Small intestine (tissue), 7 donors: ENCODE measurements around the gene TMEM132C. TPM values are rescaled to one million over a fixed set of nuclear protein-coding genes. Genes with fewer than 3 reads are reported as not detected.
A peak's percentile ranks its signal among the peaks of the same experiment; 100 is the strongest.

Experiments
- DNase-seq, 2 donors: peaks; one replicate each; pipeline versions ENCODE4 v3.0.0 to v3.0.0-alpha.2; 2013
- FAIRE-seq: peaks from 2 replicates; lab custom pipeline; 2012; peaks lifted over from hg19 to GRCh38; lab: Jason Lieb, UNC
- H3K27ac ChIP-seq, 3 donors: one replicate each; pipeline ENCODE4 v1.5.1; 2013; ENCODE audit warnings: low read length in 2 of 3, mild to moderate bottlenecking in 2 of 3, control low read depth in 1 of 3, inconsistent platforms in 1 of 3, low read depth in 1 of 3, moderate library complexity in 1 of 3
- H3K27me3 ChIP-seq, 3 donors: one replicate each; pipeline ENCODE4 v1.6.1; 2013; ENCODE audit warnings: low read length in 3 of 3, inconsistent platforms in 1 of 3; ENCODE audit not compliant: control insufficient read depth in 3 of 3, insufficient read depth in 3 of 3
- H3K36me3 ChIP-seq, 3 donors: one replicate each; pipeline ENCODE4 v1.6.1; 2013; ENCODE audit warnings: low read length in 3 of 3, inconsistent platforms in 1 of 3, low read depth in 1 of 3, mild to moderate bottlenecking in 1 of 3, moderate library complexity in 1 of 3; ENCODE audit not compliant: control insufficient read depth in 3 of 3, insufficient read depth in 2 of 3
- H3K4me1 ChIP-seq, 3 donors: one replicate each; pipeline ENCODE4 v1.6.1; 2013; ENCODE audit warnings: low read length in 2 of 3, inconsistent platforms in 1 of 3, low read depth in 1 of 3, mild to moderate bottlenecking in 1 of 3, moderate library complexity in 1 of 3; ENCODE audit not compliant: control insufficient read depth in 3 of 3, insufficient read depth in 2 of 3
- H3K4me3 ChIP-seq, 3 donors: one replicate each; pipeline ENCODE4 v1.5.1; 2013; ENCODE audit warnings: low read length in 3 of 3, control low read depth in 1 of 3, inconsistent platforms in 1 of 3, low read depth in 1 of 3, mild to moderate bottlenecking in 1 of 3, moderate library complexity in 1 of 3
- H3K9me3 ChIP-seq, 2 donors: one replicate each; pipeline ENCODE4 v1.6.1; 2013; ENCODE audit warnings: low read depth in 1 of 2, low read length in 1 of 2; ENCODE audit not compliant: control insufficient read depth in 2 of 2, insufficient read depth in 1 of 2
- WGBS, 3 donors: extraction: QIAGEN DNeasy Blood & Tissue Kit; methylation state at CpG; one replicate each; pipeline ENCODE4 v1.1.7; 2013; 5-methylcytosine and 5-hydroxymethylcytosine counted together
- polyA plus RNA-seq, 4 donors: library from polyadenylated mRNA; stranded (reverse) in 3 of 4; unstranded in 1 of 4; fragments of 200-250 nt in 3 of 4; fragments of 120-200 nt in 1 of 4; gene quantifications; one replicate each; pipeline versions ENCODE4 v1.2.1 to v1.2.3, GENCODE V29; 2013
- donor health status: healthy with polysubstance abuse.
- donor health status: control.
- donor health status: control.
- donor health status: Bipolar disorder and iron deficiency.
- donor health status: healthy.

TMEM132C gene
- polyA plus RNA-seq, 4 donors = 0.27 to 3.2 (median 0.27) TPM; not detected in 1

DNA sequence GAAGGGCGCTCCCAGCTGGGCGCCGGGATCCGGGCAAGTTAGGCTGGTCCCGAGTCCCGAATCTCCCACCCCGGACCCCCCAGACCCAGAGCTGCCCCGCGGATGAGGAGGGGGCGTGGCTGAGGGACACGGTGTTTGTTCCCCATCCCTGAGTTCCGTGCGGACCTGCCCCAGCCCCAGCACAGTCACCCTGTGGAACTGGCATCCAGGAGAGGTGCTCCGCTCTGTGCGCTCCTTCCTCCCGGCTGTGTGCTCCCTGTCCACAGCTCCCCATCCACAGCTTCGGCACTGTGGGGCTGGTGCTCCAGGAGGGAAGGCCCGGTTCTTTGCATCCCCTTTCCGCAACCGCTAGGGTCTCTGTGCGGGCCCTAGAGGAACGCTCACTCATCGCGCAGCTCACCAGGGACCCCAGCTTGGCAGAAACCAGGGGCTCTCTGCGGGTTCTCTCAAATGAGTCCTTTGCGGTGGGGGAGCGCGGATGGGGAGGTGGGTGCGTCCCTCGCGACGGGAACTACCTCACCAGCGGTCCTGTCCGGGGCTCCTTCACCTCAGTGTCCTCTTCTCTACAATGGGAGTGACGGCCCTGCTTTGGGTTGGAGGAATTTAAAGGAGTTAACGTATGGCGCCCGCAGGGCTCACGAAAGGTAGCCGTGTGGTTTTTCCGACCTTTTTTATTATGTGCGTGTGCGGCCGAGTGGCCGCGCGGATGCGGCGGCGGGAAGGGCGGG is 845 bp downstream of the TMEM132C start:
- H3K4me3 ChIP-seq = peak overlapping the region in 2 of 3 donors; percentile 19 to 34
- no peaks in the 10 kb centered on the region for H3K9me3 ChIP-seq
- H3K27ac ChIP-seq = no peak overlapping the region
- H3K36me3 ChIP-seq = no peaks in the 10 kb centered on the region
- no peaks in the 10 kb centered on the region for H3K4me1 ChIP-seq
- no peak for FAIRE-seq
- DNase-seq = no peak
- 4 to 14% (median 12%) methylated on average over 50 to 51 of the region's 51 CpGs for WGBS, 3 donors
- peaks cover 17 to 43% (median 17%) of the 10 kb centered on the region in 3 donors for H3K27me3 ChIP-seq

DNA sequence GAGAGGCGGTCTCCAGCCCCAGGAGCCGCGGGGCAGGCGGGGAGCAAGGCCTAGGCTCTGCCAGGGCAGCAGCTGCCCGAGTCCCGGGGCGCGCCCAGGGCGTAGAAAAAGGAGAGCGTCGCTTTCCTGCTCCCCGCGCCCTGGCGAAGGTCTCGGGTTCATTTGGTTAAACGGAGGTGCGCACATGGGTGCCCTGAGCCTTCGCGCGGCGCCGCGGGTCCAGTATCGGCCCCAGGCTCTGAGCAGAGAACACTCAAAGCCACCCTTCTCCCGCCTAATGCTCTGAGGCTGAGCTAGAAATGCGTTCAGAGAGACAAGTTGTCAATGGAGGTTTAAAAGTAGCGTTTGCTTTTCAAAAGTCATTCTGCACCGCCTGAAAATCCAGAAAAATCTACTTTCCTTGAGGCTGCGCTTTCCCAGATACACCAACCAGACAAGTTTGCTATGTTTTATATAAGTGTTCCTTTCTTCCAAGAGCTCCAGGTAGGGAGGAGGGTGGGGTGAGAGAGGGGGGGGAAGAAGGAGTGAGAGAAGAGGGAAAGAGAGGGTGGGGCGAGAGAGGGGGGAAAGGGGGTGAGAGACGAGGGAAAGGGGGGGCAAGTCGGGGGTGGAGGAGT is 1.5 kb downstream of the TMEM132C start:
- 4 to 7% (median 7%) methylated on average over 29 to 32 of the region's 32 CpGs for WGBS, 3 donors
- no peak for DNase-seq
- FAIRE-seq = no peak
- H3K4me1 ChIP-seq = no peaks in the 10 kb centered on the region
- peak overlapping the region in 1 of 3 donors; percentile 19 for H3K4me3 ChIP-seq
- H3K9me3 ChIP-seq = no peaks in the 10 kb centered on the region
- no peak overlapping the region for H3K27ac ChIP-seq
- H3K36me3 ChIP-seq = no peaks in the 10 kb centered on the region
- peaks cover 17 to 43% (median 17%) of the 10 kb centered on the region in 3 donors for H3K27me3 ChIP-seq

DNA sequence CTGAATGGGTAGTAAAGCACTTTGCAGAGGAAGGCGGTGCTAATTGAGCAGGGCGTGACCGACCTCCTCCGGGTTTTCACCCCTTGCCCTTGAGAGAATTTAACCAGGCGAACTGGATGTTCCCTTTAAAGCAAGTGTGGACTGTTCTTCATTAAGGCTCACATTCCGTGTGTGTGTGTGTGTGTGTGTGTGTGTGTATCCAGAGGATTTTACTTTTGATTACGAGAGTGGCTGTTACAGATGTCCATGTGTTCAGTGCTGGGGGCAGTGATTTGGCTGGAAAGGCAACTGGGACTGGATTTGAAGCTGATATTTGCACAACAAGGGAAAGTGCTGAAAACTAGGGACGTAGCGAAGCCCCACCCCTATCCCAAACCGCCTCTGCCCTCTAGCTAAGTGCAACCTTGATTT is 2.2 kb downstream of the TMEM132C start:
- H3K36me3 ChIP-seq = no peaks in the 10 kb centered on the region
- no peaks in the 10 kb centered on the region for H3K9me3 ChIP-seq
- no peak overlapping the region for H3K27ac ChIP-seq
- DNase-seq = no peak
- WGBS, 3 donors = 5 to 8% (median 6%) methylated on average over 10 of the region's 10 CpGs
- no peak for FAIRE-seq
- no peak overlapping the region for H3K4me3 ChIP-seq
- peaks cover 17 to 43% (median 17%) of the 10 kb centered on the region in 3 donors for H3K27me3 ChIP-seq
- H3K4me1 ChIP-seq = no peaks in the 10 kb centered on the region

DNA sequence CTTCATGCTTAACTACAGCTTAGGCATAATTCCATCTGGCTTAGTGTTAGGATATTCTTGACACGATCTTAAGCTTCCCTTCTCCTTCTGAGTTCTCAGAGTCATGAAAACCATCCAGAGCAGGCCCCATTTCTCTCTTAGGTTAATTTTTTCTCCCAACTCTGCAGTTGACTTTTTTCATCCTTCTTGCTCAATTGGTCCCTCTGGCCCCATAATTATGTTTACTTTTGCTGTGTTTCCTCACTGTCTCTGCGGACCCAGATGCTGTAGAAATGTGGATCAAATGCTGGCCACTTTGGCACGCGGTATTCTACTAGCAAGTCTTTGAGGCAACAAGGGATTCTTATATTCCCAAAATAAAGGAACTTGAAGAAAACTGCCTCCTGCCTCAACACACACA is 9.5 kb downstream of the TMEM132C start:
- no peak for DNase-seq
- H3K27ac ChIP-seq = no peak overlapping the region
- no peaks in the 10 kb centered on the region for H3K36me3 ChIP-seq
- H3K4me1 ChIP-seq = no peaks in the 10 kb centered on the region
- H3K27me3 ChIP-seq = no peaks in the 10 kb centered on the region
- no peak for FAIRE-seq
- WGBS, 3 donors = 67 to 87% (median 85%) methylated on average over 4 of the region's 4 CpGs
- H3K9me3 ChIP-seq = peaks cover 0 to 5% of the 10 kb centered on the region in 2 donors
- no peak overlapping the region for H3K4me3 ChIP-seq

DNA sequence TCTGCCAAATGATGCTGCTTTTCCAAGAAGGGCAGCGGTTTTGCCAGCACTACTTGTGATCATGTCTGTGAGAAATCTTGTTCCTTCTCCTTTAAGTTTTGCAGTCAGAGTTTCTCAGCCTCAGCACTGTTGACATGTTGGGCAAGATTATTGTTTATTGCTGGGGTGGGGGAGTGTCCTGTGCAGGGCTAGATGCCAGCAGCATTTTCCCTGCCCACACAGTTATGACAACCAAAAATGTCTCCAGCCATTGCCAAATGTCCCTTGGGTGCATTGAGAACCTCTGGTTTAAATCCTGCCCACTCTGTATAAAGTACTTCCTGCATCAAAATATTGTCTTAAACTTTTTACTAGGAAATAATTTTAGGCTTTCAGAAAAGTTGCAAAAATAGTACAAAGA is 20.0 kb downstream of the TMEM132C start:
- Histone ChIP-seq H3K36me3 (no peaks in the 10 kb centered on the region), H3K27me3 (no peaks in the 10 kb centered on the region), H3K27ac (no peak overlapping the region), H3K4me3 (no peak overlapping the region), H3K9me3 (no peaks in the 10 kb centered on the region), H3K4me1 (no peaks in the 10 kb centered on the region)
- 52 to 77% (median 53%) methylated on average over 1 of the region's 1 CpG for WGBS, 3 donors
- DNase-seq (no peak), FAIRE-seq (no peak)

DNA sequence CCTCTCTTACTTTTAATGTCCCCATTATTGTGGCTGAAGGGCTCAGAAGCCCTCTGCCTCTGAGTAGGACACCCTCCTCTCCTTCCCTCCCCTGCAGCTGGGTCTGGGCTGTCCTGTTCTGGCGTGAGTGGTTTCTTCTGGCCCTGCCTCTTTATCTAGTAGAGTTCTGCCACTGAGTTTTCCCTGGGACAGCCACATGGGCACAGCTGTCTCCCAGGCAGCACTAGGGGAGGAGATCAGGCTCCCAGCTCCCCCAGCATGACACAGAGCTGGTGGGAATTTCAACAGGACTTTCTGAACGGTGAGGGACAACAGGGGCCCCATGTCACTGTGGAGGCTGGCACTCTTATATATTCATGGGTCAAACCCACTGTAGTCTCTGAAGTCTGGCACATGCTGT is 21.4 kb downstream of the TMEM132C start:
- 24 to 53% (median 51%) methylated on average over 1 to 2 of the region's 2 CpGs for WGBS, 3 donors
- FAIRE-seq = no peak
- H3K36me3 ChIP-seq = no peaks in the 10 kb centered on the region
- no peaks in the 10 kb centered on the region for H3K9me3 ChIP-seq
- no peak overlapping the region for H3K4me3 ChIP-seq
- no peak overlapping the region for H3K27ac ChIP-seq
- H3K27me3 ChIP-seq = no peaks in the 10 kb centered on the region
- no peaks in the 10 kb centered on the region for H3K4me1 ChIP-seq
- DNase-seq = no peak

DNA sequence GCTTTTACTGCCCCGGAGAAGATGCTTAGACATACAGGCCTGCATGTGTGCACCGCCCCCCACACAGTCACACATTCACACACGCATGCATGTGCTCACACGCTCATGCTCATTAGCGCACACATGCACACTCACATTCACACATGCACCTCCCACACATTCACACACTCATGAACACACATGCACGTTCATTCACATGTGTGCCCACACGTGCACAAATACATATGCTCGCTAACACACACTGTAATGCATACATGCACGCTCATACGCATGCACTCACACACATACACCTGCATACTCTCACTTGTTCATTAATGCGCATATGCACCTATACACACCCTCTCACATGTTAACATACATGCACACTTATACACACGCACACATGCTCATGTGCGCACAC is 21.9 kb downstream of the TMEM132C start:
- H3K4me3 ChIP-seq = no peak overlapping the region
- FAIRE-seq (no peak), DNase-seq (no peak)
- H3K9me3 ChIP-seq = no peaks in the 10 kb centered on the region
- no peaks in the 10 kb centered on the region for H3K4me1 ChIP-seq
- H3K36me3 ChIP-seq = no peaks in the 10 kb centered on the region
- 89 to 92% (median 89%) methylated on average over 13 of the region's 13 CpGs for WGBS, 3 donors
- H3K27me3 ChIP-seq = no peaks in the 10 kb centered on the region
- no peak overlapping the region for H3K27ac ChIP-seq

DNA sequence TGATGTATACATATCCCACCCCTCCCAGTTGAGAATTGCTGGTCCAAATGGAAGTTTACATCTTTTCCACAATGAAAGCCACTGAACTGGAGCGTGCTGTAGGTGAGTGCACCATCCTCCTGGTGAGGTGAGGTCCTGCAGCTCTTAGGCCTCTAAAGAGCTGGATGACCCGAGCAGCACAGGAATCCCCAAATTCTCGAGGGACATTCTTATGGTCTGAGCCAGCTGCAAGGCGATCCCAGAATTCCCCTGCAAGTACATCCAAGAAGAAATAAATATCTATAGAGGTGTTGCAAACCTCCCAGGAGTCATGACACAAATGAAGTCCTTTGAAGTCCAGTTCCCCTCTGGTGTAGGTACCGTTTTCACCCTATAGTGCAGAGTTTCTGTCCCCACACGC is 24.0 kb downstream of the TMEM132C start:
- H3K4me3 ChIP-seq = no peak overlapping the region
- H3K27ac ChIP-seq = no peak overlapping the region
- no peak for FAIRE-seq
- H3K27me3 ChIP-seq = no peaks in the 10 kb centered on the region
- H3K9me3 ChIP-seq = no peaks in the 10 kb centered on the region
- no peak for DNase-seq
- H3K4me1 ChIP-seq = no peaks in the 10 kb centered on the region
- H3K36me3 ChIP-seq = peaks cover 0 to 2% (median 0%) of the 10 kb centered on the region in 3 donors
- WGBS, 3 donors = 64 to 71% (median 67%) methylated on average over 6 of the region's 6 CpGs
